HG03135 (cell line): ENCODE measurements around the gene EEF1A2.
A peak's percentile ranks its signal among the peaks of the same experiment; 100 is the strongest.

ENCODE experiments used
- ATAC-seq: cut with Tn5 transposase; IDR thresholded peaks from one replicate; pipeline ENCODE4 v1.9.1; 2021; ENCODE audit warnings: mild to moderate bottlenecking, moderate library complexity; ENCODE audit not compliant: unreplicated experiment

The EEF1A2 gene

GRCh38 chr20:63498960-63499337, at the start of gene EEF1A2:
Gene EEF1A2, minus strand, starts transcription at chr20:63499083. Its CDS starts 1,320 bp downstream, at chr20:63497763.
- ATAC-seq = no peak

GRCh38 chr20:63548542-63548941, 49.7 kb upstream of the EEF1A2 start:
- no peak for ATAC-seq

GRCh38 chr20:63547725-63548480, 49.0 kb upstream of the EEF1A2 start, which contains the start of gene SRMS:
Gene SRMS, minus strand, starts transcription at chr20:63547749. Its CDS starts 286 bp downstream, at chr20:63547463.
- ATAC-seq = no peak

GRCh38 chr20:63546956-63547724, 48.3 kb upstream of the EEF1A2 start:
- no peak for ATAC-seq

- ATAC-seq = no peak
Observed at GRCh38 chr20:63546256-63546955, 47.5 kb upstream of the EEF1A2 start.

GRCh38 chr20:63545814-63546213, 46.9 kb upstream of the EEF1A2 start:
- ATAC-seq = no peak

- ATAC-seq = no peak
Observed at GRCh38 chr20:63544958-63545516, 46.2 kb upstream of the EEF1A2 start.

- ATAC-seq = no peak
Observed at GRCh38 chr20:63544241-63544957, 45.5 kb upstream of the EEF1A2 start.

GRCh38 chr20:63543733-63544132, 44.9 kb upstream of the EEF1A2 start:
- no peak for ATAC-seq

GRCh38 chr20:63543131-63543530, 44.2 kb upstream of the EEF1A2 start:
- no peak for ATAC-seq

- no peak for ATAC-seq
Observed at GRCh38 chr20:63542696-63543095, 43.8 kb upstream of the EEF1A2 start.

GRCh38 chr20:63542031-63542559, 43.2 kb upstream of the EEF1A2 start:
- ATAC-seq = no peak

- no peak for ATAC-seq
Observed at GRCh38 chr20:63541371-63541770, 42.5 kb upstream of the EEF1A2 start.

- ATAC-seq = no peak
Observed at GRCh38 chr20:63540417-63541186, 41.7 kb upstream of the EEF1A2 start.

- no peak for ATAC-seq
Observed at GRCh38 chr20:63539441-63540370, 40.8 kb upstream of the EEF1A2 start.

GRCh38 chr20:63539092-63539430, 40.2 kb upstream of the EEF1A2 start:
- no peak for ATAC-seq

- ATAC-seq = peak; percentile 1
Observed at GRCh38 chr20:63538204-63539091, 39.6 kb upstream of the EEF1A2 start.
